Tibial nerve (tissue), 4 donors: ENCODE measurements around the gene AEBP1. TPM values are rescaled to one million over a fixed set of nuclear protein-coding genes. Genes with fewer than 3 reads are reported as not detected.

Experiments
- DNase-seq, 2 donors: peaks; one replicate each; pipeline ENCODE4 v3.0.0-alpha.2; 2019; ENCODE audit warnings: low spot score in 2 of 2
- H3K27ac ChIP-seq, 4 donors: fragments of 200-600 bp; sonication (generic) in 3 of 4; one replicate each; pipeline ENCODE4 v1.5.1; 2017 to 2019; ENCODE audit warnings: mild to moderate bottlenecking in 1 of 4
- H3K27me3 ChIP-seq, 2 donors: fragments of 200-600 bp; sonication (generic) in 1 of 2; one replicate each; pipeline versions ENCODE4 v1.5.1 to v1.6.0; 2017 to 2019
- H3K36me3 ChIP-seq, 3 donors: fragments of 200-600 bp; sonication (generic); one replicate each; pipeline ENCODE4 v1.5.1; 2018 to 2019
- H3K4me1 ChIP-seq, 4 donors: fragments of 200-600 bp; sonication (generic) in 3 of 4; one replicate each; pipeline ENCODE4 v1.5.1; 2017 to 2019
- H3K4me3 ChIP-seq, 4 donors: fragments of 200-600 bp; sonication (generic) in 3 of 4; one replicate each; pipeline ENCODE4 v1.5.1; 2017 to 2019; ENCODE audit warnings: mild to moderate bottlenecking in 1 of 4, moderate library complexity in 1 of 4
- H3K9me3 ChIP-seq, 4 donors: fragments of 200-600 bp; sonication (generic) in 3 of 4; one replicate each; pipeline ENCODE4 v1.5.1; 2017 to 2019
- EP300 ChIP-seq, 2 donors: sonication (generic); formaldehyde crosslinking; IDR thresholded peaks; one replicate each; pipeline ENCODE4 v1.6.1; 2017; ENCODE audit warnings: antibody characterized with exemption in 2 of 2, mild to moderate bottlenecking in 1 of 2
- POLR2A ChIP-seq, 2 donors: fragments of 450-650 bp; IDR thresholded peaks; one replicate each; pipeline ENCODE4 v1.6.1; 2017; ENCODE audit warnings: antibody characterized with exemption in 2 of 2, mild to moderate bottlenecking in 2 of 2, moderate library complexity in 2 of 2
- WGBS, 2 donors: methylation state at CpG; one replicate each; pipeline ENCODE4 v1.1.5; 2018; 5-methylcytosine and 5-hydroxymethylcytosine counted together
- total RNA-seq, 4 donors: library from RNA; depleted of rRNA; stranded (reverse); fragments of >200 nt; gene quantifications; one replicate each; pipeline ENCODE4 v1.1.0, GENCODE V29; 2016
- TF ChIP-seq, protein P1 (sequence below), 5 experiments: fragments of 200-600 bp in 3 of 5; fragments of 450-650 bp in 2 of 5; sonication (generic) in 3 of 5; IDR thresholded peaks; one replicate each; pipeline ENCODE4 v1.5.1; 2016 to 2019; ENCODE audit warnings: antibody characterized with exemption in 5 of 5, mild to moderate bottlenecking in 3 of 5, moderate library complexity in 2 of 5

AEBP1 gene
- total RNA-seq, 4 donors from 2014 or later: 142 to 440 (median 264) TPM

DNA sequence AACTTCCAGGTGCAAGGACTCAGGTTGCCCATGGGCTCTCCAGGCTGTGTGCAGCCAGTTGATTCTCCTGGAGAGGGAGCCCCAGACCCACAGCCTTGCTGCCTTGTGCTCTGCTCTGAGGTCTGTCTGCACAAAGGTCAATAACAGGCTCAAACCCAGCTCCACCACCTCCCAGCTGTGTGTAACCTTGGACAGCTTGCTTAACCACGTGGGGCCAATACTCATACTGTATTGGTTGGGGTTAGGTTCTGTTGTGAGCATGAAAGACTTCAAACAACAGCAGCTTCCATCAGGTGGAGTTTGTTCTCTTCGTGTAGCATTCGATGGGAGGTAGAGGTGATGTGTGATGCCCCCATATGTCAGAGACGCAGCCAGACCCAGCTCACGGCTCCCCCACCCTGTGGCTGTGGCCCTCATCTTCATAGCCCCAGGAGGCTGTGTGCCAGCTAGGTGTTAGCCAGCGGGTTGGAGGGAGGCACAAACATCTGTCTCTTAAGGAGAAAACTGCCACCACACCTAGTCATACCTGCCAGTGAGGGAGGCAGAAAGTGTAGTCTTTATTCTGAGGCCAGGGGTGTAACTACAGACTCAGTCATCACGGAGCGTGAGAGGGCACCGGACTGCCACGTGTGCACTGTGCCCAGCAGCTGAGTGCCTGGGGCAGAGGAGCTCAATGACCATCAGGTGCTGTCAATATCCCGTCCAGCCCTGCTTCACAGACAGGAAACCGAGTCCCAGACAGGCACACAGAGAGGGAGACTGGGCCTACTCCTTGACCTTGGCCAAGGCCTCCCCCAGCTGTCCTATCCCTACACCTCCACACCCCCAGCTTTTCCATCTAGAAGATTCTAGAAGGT lies 27.3 kb downstream of the AEBP1 start:
- Histone ChIP-seq H3K27me3 (no peaks in the 10 kb centered on the region), H3K36me3 (no peaks in the 10 kb centered on the region), H3K27ac (no peak overlapping the region), H3K4me3 (no peak overlapping the region), H3K4me1 (no peaks in the 10 kb centered on the region), H3K9me3 (no peaks in the 10 kb centered on the region)
- TF ChIP-seq EP300 (IDR thresholded peaks at IDR 0.05): no peak
- TF ChIP-seq, protein P1, sequence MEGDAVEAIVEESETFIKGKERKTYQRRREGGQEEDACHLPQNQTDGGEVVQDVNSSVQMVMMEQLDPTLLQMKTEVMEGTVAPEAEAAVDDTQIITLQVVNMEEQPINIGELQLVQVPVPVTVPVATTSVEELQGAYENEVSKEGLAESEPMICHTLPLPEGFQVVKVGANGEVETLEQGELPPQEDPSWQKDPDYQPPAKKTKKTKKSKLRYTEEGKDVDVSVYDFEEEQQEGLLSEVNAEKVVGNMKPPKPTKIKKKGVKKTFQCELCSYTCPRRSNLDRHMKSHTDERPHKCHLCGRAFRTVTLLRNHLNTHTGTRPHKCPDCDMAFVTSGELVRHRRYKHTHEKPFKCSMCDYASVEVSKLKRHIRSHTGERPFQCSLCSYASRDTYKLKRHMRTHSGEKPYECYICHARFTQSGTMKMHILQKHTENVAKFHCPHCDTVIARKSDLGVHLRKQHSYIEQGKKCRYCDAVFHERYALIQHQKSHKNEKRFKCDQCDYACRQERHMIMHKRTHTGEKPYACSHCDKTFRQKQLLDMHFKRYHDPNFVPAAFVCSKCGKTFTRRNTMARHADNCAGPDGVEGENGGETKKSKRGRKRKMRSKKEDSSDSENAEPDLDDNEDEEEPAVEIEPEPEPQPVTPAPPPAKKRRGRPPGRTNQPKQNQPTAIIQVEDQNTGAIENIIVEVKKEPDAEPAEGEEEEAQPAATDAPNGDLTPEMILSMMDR (IDR thresholded peaks at IDR 0.05): no peak
- no peak for TF ChIP-seq POLR2A (IDR thresholded peaks at IDR 0.05)
- WGBS, 2 donors: 75 to 79% methylated on average over 10 to 12 of the region's 12 CpGs
- DNase-seq: no peak

DNA sequence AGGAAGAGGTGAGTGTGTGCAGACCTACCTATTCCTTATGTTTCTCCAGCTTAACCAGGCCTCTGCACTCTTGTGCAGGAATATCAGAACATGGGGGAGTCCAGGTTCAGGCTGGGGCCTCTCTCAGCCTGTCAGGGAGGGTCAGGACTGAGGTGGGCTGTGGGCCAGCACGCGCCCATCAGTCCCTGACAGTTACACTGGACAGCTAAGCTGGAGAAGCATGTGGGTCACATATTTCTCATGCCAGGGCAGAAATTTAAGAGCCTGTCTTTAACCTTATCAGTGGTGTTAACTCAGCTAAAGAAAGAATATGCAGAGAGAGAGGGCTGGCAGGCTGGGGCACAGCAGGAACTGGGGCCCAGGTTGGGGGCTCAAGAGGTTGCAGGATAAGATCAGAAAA lies 27.9 kb downstream of the AEBP1 start:
- WGBS, 2 donors: 71 to 78% methylated on average over 2 of the region's 2 CpGs
- Histone ChIP-seq H3K27me3 (no peaks in the 10 kb centered on the region), H3K36me3 (no peaks in the 10 kb centered on the region), H3K27ac (no peak overlapping the region), H3K4me3 (no peak overlapping the region), H3K9me3 (no peaks in the 10 kb centered on the region), H3K4me1 (no peaks in the 10 kb centered on the region)
- DNase-seq: no peak
- TF ChIP-seq EP300 (IDR thresholded peaks at IDR 0.05): no peak
- no peak for TF ChIP-seq POLR2A (IDR thresholded peaks at IDR 0.05)
- TF ChIP-seq, protein P1 (IDR thresholded peaks at IDR 0.05): no peak

DNA sequence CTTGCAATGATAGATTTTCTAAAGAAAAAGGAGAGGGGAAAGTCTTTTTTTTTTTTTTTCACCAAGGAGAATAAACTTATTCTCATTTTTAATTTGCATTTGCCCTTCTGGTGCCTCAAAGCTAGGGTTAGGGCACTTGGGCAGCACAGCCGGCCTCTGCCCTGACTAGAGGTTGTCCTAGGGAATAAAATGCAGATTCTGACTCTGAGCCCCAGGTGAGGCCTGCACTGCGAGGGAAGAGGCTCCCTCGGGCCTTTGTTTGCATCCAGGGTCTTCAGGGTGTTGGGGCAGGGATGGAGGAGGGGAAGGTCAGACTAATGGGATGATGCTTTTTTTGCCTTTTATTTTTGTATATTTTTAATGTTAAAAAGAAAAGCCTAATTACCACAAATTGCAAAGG lies 29.1 kb downstream of the AEBP1 start:
- 26 to 60% methylated on average over 3 of the region's 3 CpGs for WGBS, 2 donors
- Histone ChIP-seq H3K27me3 (no peaks in the 10 kb centered on the region), H3K4me3 (no peak overlapping the region), H3K4me1 (no peaks in the 10 kb centered on the region), H3K36me3 (no peaks in the 10 kb centered on the region), H3K9me3 (no peaks in the 10 kb centered on the region), H3K27ac (no peak overlapping the region)
- TF ChIP-seq, protein P1 (IDR thresholded peaks at IDR 0.05): no peak
- TF ChIP-seq EP300 (IDR thresholded peaks at IDR 0.05) (no peak), POLR2A (IDR thresholded peaks at IDR 0.05) (no peak)
- no peak for DNase-seq

DNA sequence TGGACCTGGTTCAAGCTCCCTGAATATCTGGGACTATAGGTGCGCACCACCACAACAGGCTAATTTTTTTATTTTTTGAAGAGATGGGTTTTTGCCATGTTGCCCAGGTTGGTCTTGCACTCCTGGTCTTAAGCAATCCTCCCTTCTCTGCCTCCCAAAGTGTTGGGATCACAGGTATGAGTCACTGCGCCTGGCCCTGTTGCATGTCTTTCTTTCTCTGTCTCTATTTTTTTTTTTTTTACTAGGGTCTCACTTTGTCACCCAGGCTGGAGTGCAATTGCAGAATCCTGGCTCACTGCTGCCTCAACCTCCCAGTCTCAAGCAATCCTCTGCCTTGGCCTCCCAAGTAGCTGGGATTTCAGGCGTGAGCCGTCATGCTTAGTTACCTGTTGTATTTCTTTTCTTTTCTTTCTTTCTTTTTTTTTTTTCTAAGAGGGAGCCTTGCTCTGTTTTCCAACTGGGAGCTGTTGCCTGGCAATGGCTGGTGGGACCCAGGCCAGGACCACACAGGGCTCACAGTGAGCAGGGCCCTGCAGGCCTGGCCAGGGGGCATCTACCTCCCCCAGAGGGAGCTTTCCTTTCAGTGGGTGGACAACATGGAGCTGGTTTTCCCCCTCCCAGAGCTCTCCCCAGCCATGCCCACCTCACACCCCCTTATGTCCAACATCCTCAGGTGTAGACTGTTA lies 30.9 kb downstream of the AEBP1 start:
- WGBS, 2 donors: 88 to 93% methylated on average over 4 of the region's 4 CpGs
- TF ChIP-seq POLR2A (IDR thresholded peaks at IDR 0.05) (no peak), EP300 (IDR thresholded peaks at IDR 0.05) (no peak)
- TF ChIP-seq, protein P1 (IDR thresholded peaks at IDR 0.05): no peak
- Histone ChIP-seq H3K27me3 (no peaks in the 10 kb centered on the region), H3K36me3 (no peaks in the 10 kb centered on the region), H3K9me3 (no peaks in the 10 kb centered on the region), H3K4me1 (no peaks in the 10 kb centered on the region), H3K4me3 (no peak overlapping the region), H3K27ac (no peak overlapping the region)
- no peak for DNase-seq

DNA sequence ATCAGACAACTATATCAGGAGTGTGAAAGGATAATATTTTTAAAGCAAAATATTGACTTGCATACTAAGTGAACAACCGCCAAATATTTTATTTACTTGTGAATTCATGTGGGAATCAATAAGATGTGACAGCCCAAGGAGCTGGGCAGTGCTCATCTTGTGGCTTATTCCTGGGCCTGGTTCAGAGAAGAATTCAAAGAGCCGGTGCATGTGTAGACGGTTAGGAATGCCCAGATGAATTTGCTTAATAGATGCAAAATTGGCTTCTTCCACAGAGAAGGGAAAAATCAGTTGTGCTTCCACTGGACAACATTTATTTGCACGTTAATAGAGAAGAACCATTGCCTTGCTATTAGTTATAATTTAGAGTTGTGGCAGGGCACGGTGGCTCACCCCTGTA lies 32.6 kb downstream of the AEBP1 start:
- WGBS, 2 donors: 82 to 85% methylated on average over 5 of the region's 5 CpGs
- TF ChIP-seq POLR2A (IDR thresholded peaks at IDR 0.05) (no peak), EP300 (IDR thresholded peaks at IDR 0.05) (no peak)
- TF ChIP-seq, protein P1 (IDR thresholded peaks at IDR 0.05): no peak
- no peak for DNase-seq
- H3K4me3 ChIP-seq: no peak overlapping the region
- no peaks in the 10 kb centered on the region for H3K9me3 ChIP-seq
- no peaks in the 10 kb centered on the region for H3K27me3 ChIP-seq
- no peak overlapping the region for H3K27ac ChIP-seq
- no peaks in the 10 kb centered on the region for H3K4me1 ChIP-seq
- no peaks in the 10 kb centered on the region for H3K36me3 ChIP-seq
